ENCODE results near the gene RNF8.
"Not testable (repeated sequence)": the region's sequence is repeated elsewhere in the genome, so short reads cannot be mapped to it uniquely, and the experiment has no call there.

Gene RNF8

DNA sequence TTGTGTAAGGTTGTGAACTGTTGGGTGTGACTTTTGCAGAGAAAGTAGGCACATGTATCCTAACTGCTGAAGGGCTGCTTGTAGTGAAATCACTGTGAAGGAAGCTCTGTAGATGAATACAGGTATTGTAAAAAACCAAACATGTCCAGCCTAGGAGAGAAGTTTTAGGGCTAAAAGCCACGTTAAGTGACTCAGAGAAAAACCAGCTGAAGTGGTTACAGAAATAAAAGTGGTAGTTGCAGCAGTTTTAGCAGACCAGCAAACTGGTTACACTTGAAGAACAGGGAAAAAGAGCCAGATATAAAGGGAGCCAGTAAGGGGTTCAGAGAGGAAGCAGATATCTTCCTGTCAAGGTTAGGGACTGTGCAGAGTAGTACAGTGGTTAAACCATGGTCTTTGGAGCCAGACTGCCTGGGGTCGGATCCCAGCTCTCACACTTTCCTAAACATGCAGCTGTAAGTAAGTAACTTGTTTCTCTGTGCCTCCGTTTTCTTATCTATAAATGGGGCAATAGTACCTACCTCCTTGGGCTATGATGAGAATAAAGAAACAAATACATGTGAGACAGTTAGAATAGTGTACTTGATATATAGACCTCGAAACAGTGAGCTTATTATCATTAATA, 33.8 kb upstream of the RNF8 start:
- in situ Hi-C loops (cut with HindIII; ENCODE audit: low pct_ligation_motif_present, low pct_unique_long_range_greater_than_20kb, low sequenced_read_pairs): no loop called here
- no peak for DNase-seq

DNA sequence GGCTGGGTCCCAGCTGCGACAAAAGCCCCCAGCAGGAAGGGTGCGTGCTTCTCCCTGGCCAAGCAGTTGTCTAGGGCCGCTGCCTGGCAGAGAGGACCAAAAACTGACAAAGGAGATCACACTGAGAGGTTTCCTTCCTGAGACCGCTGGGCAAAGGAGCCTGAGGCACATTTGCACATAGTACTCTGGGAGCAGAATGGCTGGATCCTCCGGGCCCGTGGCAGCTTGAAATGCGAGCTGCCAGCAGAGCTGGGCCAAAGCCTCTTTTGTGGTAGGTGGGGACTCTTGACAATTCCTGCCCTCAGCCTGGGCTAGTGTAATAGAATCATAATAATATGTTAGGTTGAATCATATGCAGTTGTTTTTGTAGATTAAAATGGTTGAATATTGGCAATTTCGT, 33.1 kb upstream of the RNF8 start:
- no peak for DNase-seq
- in situ Hi-C loops (cut with HindIII; ENCODE audit: low pct_ligation_motif_present, low pct_unique_long_range_greater_than_20kb, low sequenced_read_pairs): no loop called here

DNA sequence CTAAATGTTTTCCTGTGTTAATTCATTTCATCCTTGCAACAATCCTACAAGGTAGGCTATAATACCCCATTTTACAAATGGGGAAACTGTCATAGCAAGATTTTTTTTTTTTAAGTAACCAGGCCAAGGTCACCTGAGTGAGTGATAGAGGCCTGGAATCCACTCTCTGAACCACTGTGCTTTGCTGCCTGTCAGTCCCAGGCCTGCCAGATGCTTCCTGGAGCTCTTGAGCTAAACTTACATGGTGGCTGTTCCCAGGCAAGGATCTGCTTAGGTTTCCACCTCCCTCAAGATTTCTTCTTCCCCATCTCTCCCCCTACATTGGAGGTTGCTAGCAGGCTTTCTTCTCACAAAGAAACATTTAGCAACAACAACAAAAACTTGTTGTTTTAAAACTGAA, 32.7 kb upstream of the RNF8 start:
- in situ Hi-C loops (cut with HindIII; ENCODE audit: low pct_ligation_motif_present, low pct_unique_long_range_greater_than_20kb, low sequenced_read_pairs): no loop called here
- DNase-seq: no peak

DNA sequence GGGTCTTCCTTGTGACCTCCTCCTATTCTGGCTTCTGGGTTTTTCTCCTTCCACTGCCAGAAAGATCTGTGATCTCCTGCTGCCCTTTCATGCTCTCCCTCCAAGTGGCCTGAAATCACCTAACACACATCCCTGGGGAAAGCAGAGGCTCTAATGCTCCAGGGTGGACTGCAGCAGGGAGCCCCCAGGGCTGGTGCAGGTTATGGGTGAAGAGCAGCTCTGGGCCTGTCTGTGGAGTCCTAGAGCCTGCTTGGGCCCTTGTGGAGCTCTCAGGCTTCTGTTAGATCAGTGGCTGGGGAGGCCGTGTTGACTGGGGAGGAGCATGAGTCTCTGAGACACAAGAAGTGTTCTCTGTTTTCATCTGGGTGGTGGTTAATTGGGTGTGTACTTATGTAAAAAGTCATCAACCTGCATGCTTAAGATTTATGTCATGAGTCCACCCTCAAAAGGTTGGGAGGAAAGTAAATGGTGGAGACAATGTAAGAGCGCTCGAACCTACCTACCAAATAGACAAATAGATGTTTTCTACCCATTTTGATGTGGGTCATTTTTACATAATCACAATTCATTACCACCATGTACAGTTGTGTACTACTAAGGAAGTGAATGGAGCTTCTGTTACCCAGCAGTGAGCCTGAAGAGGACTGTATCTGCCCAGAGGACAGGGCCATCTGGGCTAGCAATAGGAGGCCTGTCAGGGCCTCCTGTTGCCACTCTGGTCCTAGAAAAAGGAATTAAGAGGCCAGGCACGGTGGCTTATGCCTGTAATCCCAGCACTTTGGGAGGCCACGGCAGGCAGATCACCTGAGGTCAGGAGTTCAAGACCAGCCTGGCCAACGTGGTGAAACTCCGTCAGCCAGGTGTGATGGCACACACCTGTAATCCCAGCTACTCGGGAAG, 32.0 kb upstream of the RNF8 start:
- no peak for DNase-seq
- in situ Hi-C loops (cut with HindIII; ENCODE audit: low pct_ligation_motif_present, low pct_unique_long_range_greater_than_20kb, low sequenced_read_pairs): no loop called here

DNA sequence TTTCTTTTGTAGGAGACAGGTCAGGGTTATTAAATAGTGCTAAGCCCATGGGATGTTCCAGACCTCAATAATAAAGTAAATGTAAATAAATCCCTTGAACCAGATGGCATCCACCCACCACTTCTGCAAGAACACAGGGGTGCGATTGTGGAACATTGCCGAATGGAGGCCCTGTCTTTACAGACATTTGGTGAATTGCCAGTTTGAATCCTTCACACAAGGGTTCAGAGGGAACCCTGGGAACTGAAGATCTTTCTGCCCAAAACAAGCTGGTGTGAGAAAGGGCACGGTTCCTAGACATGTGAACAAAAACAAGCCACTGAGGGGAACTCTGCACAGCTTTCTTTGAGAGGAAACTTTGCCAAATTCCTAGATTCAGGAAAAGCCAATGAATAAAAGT, 30.2 kb upstream of the RNF8 start:
- in situ Hi-C loops (cut with HindIII; ENCODE audit: low pct_ligation_motif_present, low pct_unique_long_range_greater_than_20kb, low sequenced_read_pairs): no loop called here
- no peak for DNase-seq

DNA sequence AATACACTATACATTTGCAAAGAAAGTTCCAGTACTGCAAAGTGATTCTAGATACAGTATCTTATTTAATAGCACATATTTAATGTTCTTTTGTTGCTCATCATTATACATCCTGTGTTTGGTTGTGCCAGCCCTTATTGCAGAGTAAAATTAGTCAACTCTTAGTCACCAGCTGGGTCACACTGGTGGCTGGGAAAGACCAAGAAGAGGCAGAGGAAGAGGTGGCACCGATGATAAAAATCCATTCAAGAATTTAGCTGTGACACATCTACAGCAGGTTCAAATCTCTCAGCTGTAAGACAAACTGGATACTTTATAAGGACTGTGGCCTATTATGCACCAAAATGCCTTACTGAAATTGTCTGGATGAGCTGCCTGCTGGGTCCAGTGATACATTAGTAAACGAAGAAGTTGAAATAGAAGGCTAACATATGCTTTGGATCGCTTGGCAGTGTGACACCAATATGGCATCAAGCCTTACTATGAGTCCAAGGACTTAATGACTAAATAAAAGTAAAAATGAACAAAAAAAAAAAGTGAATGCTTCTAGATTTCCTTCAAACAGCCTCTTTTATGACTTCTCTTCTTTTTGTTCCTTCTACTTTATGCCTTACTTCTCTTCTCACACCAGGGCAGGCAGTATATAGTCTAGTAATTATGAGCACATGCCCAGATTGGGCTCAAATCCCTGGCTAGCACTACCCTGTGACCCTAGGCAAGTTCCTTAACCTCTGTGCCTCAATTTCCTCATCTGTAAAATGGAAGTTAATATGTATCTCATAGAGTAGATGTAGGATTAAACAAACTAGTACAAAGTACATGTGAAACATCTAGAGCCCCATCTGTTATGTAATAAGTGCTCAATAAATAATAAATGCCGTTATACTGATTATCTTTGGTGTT, 29.4 kb upstream of the RNF8 start:
- in situ Hi-C loops (cut with HindIII; ENCODE audit: low pct_ligation_motif_present, low pct_unique_long_range_greater_than_20kb, low sequenced_read_pairs): no loop called here
- peak; percentile 21 for DNase-seq

DNA sequence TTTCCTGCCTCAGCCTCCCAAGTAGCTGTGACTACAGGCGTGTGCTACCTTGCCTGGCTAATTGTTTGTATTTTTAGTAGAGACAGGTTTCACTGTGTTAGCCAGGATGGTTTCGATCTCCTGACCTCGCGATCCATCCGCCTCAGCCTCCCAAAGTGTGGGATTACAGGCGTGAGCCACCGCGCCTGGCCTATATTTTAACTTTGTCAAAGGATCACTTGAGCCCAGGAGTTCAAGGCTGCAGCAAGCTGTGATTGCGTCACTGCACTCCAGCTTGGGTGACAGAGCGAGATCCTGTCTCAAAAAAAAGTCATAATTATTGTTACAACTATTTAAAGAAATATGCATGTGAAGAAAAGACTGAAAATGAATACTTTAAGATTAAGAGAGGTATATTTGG, 23.4 kb upstream of the RNF8 start:
- in situ Hi-C loops (cut with HindIII; ENCODE audit: low pct_ligation_motif_present, low pct_unique_long_range_greater_than_20kb, low sequenced_read_pairs); DNase-seq: not testable (repeated sequence)

DNA sequence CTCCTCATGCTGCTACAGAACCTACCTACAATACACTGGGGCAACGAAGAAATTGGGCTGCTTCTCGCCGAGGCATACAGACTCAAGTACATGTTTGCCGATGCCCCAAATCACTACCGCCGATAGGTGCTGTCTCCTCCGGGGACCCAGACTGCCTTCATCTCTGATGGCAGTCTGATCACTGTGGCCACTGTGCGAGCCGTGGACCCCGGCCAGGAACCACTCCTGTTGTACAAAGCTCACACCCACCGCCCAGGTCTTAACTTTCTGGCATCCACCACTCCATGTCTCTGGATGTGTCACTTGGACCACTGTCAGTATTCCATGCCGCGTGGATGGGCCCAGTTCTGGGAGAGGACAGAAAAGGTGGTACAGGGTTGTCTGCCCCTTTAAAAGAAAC, 22.7 kb upstream of the RNF8 start:
- in situ Hi-C loops (cut with HindIII; ENCODE audit: low pct_ligation_motif_present, low pct_unique_long_range_greater_than_20kb, low sequenced_read_pairs): no loop called here
- no peak for DNase-seq

DNA sequence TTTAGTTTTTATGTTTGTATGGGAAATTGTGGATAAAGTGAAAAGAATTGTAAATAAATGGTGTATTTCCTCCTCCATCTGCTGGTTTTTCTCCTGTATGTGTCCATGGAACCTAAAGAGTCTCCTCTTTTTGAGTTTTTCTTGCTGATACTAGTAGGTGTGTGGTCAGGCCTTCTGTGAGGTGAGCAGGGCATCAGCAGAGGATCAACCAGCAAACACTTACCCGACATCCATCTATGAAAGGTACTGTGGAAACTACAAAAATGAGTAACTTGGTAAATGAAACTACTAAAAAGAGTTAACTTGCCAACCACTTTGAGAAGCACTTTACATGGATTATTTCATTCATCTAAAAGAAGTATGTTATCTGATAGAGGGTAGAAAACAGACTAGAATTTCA, 20.9 kb upstream of the RNF8 start:
- in situ Hi-C loops (cut with HindIII; ENCODE audit: low pct_ligation_motif_present, low pct_unique_long_range_greater_than_20kb, low sequenced_read_pairs): no loop called here
- DNase-seq: no peak

DNA sequence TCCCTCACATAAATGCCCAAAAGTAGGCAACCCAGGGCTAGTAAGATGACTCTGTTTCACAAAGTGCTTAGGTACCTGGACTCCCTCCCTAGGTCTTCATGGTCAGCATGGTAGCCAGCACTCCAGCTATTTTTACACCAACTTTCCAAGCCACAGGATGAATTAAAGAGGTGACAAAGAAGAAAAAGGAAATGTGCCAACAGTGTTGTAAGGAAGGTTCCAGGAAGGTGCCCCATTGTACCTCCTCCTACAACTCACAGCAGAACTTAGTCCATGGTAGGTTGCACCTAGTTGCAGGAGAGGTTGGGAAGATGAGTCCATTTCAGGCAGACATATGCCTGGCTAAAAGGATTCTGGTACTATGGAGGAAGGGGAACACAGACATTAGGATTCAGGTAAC, 19.7 kb upstream of the RNF8 start:
- in situ Hi-C loops (cut with HindIII; ENCODE audit: low pct_ligation_motif_present, low pct_unique_long_range_greater_than_20kb, low sequenced_read_pairs): no loop called here
- no peak for DNase-seq

DNA sequence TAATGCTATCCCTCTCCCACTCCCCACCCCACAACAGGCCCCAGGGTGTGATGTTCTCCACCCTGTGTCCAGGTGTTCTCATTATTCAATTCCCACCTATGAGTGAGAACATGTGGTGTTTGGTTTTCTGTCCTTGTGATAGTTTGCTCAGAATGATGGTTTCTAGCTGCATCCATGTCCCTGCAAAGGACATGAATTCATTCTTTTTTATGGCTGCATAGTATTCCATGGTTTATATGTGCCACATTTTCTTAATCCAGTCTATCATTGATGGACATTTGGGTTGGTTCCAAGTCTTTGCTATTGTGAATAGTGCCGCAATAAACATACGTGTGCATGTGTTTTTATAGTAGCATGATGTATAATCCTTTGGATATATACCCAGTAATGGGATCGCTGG, 15.5 kb upstream of the RNF8 start:
- DNase-seq; in situ Hi-C loops (cut with HindIII; ENCODE audit: low pct_ligation_motif_present, low pct_unique_long_range_greater_than_20kb, low sequenced_read_pairs): not testable (repeated sequence)

DNA sequence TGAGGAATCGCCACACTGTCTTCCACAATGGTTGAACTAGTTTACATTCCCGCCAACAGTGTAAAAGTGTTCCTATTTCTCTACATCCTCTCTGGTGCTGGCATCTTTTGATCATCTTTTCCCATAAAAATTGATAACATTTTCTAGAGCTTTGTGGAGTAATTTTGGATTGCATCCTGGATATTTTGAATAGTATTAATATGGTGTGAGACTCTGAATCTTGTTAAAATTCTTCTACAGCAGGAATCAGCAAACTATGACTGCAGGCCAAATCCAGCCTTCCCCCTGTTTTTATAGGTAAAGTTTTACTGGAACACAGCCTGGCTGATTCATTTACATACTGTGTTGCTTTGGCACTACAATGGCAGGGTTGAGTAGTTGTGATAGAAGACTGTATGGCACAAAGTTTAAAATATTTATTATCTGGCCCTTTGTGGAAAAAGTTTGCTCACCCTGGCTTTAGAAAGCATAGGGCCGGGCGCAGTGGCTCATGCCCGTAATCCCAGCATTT, 15.0 kb upstream of the RNF8 start:
- DNase-seq: no peak
- in situ Hi-C loops (cut with HindIII; ENCODE audit: low pct_ligation_motif_present, low pct_unique_long_range_greater_than_20kb, low sequenced_read_pairs): no loop called here

DNA sequence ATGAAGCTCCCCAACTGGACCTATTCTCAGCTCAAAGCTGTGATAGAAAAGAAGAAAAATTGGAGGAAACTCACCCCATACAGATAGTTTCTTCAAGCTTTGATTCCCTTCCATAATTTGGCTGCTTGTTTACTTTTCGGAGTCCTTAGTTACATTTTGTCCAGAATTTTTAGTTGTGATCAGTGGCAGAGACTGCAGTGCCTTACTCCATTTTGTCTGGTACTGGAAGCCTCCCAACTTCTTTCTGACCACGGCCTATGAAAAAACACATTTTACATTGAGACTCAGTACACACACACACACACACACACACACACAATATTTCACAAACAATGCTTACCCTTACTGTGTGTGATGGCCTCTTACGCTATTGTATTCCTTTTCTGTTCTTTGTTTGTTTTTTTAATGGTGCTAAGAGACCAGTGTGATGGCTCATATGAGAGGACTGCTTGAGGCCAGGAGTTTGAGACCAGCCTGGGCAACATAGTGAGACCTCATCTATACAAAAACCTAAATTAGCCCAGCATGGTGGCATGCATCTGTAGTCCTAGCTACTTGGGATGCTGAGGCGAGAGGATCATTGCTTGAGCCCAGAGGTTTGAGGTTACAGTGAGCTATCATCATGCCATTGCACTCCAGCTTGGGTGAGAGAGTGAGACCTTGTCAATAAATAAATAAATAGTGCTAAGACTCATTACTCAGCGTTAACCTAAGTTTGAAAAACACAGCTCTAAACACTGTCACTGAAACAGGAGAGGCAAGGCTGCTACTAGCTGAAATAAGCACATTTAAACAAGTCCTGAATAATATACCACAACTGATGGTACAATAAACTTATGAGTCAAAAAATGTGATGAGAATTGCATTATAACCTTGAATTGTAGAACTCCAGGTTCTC, 13.8 kb upstream of the RNF8 start:
- in situ Hi-C loops (cut with HindIII; ENCODE audit: low pct_ligation_motif_present, low pct_unique_long_range_greater_than_20kb, low sequenced_read_pairs): no loop called here
- DNase-seq: no peak

DNA sequence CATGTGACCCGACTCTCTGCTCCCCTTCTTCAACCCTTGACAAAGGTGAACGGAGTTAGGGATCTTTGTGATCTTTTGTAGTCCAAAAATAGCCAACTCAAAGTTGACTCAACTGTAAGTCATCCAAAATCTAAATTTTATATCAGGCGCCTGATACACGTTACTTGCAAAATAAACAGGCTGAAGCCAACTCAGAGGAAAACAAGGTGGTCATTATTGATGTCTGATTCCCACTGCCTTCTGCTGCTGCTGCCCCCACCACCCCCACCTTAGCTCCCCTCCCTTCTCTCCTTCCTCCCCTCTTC, 13.2 kb upstream of the RNF8 start:
- in situ Hi-C loops (cut with HindIII; ENCODE audit: low pct_ligation_motif_present, low pct_unique_long_range_greater_than_20kb, low sequenced_read_pairs): no loop called here
- no peak for DNase-seq

DNA sequence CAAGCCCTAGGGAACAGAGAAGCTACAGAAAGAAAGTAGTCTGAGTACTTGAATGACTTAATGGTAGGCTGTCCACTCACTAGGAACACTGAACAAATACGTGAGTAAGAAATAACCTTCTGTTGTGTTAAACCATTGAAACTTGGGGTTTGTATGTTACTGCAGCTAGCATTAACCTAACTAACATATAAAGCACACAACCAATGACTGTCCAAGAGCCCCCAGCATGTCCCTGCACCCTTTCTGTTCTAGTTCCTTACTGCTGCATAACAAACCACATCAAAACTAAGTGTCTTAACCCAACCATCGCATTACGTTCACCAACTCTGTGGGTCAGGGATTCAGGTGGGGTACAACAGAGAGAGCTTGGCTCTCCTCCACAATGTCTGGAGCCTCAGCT, 10.5 kb upstream of the RNF8 start:
- DNase-seq: no peak
- in situ Hi-C loops (cut with HindIII; ENCODE audit: low pct_ligation_motif_present, low pct_unique_long_range_greater_than_20kb, low sequenced_read_pairs): no loop called here

DNA sequence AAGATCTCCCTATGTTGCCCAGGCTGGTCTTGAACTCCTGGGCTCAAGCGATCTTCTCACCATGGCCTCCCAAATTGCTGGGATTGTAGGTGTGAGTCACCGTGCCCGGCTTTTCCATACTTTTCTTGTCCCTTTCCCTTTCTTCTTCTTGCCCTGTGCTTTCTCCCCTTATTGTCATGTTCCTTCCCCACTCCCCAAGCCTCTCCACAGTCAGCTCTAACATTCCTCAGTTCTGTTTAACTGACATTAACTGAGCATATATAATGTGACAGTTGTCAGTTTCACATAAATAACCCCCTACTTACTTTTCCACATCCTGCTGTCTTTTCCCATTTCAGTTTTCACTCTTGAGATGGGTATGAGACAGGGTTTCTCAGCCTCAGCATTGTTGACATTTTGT, 9.5 kb upstream of the RNF8 start:
- in situ Hi-C loops (cut with HindIII; ENCODE audit: low pct_ligation_motif_present, low pct_unique_long_range_greater_than_20kb, low sequenced_read_pairs): no loop called here
- no peak for DNase-seq

DNA sequence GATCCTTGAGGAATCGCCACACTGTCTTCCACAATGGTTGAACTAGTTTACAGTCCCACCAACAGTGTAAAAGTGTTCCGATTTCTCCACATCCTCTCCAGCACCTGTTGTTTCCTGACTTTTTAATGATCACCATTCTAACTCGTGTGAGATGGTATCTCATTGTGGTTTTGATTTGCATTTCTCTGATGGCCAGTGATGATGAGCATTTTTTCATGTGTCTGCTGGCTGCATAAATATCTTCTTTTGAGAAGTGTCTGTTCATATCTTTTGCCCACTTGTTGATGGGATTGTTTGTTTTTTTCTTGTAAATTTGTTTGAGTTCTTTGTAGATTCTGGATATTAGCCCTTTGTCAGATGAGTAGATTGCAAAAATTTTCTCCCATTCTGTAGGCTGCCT, 8.0 kb upstream of the RNF8 start:
- in situ Hi-C loops (cut with HindIII; ENCODE audit: low pct_ligation_motif_present, low pct_unique_long_range_greater_than_20kb, low sequenced_read_pairs); DNase-seq: not testable (repeated sequence)

DNA sequence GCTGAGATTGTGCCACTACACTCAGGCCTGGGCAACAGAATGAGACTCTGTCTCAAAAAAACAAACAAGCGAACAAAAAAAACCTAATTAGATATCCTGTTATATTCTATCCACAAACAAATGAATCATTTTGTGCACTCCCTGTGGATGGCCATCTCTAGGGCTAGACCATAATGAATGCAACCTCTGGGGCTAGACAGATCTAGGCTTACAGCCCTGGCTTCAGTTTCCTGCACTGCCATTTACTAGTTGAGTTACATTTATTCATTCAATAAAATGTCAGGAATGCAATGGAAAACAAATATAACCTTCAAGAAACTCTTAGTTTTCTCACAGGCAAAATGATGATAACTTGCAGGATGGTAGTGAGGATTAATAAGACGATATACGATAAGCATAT, 6.6 kb upstream of the RNF8 start:
- in situ Hi-C loops (cut with HindIII; ENCODE audit: low pct_ligation_motif_present, low pct_unique_long_range_greater_than_20kb, low sequenced_read_pairs): no loop called here
- DNase-seq: no peak

Data from ACHN (cell line).